HG02938 (cell line): ENCODE results near the gene CCR4.
"Not testable (repeated sequence)": the region's sequence is repeated elsewhere in the genome, so short reads cannot be mapped to it uniquely, and the experiment has no call there.

Experiments used
- ATAC-seq: cut with Tn5 transposase; IDR thresholded peaks from one replicate; pipeline ENCODE4 v1.9.1; 2021; ENCODE audit warnings: mild to moderate bottlenecking, moderate library complexity; ENCODE audit not compliant: unreplicated experiment

The CCR4 gene

GRCh38 chr3:32977861-32978260 is 26.4 kb downstream of the CCR4 start:
- ATAC-seq: no peak

GRCh38 chr3:32978331-32978730 is 26.9 kb downstream of the CCR4 start:
- no peak for ATAC-seq

GRCh38 chr3:32983124-32983523 is 31.7 kb downstream of the CCR4 start:
- no peak for ATAC-seq

GRCh38 chr3:32984918-32985317 is 33.5 kb downstream of the CCR4 start:
- not testable (repeated sequence) for ATAC-seq

DNA sequence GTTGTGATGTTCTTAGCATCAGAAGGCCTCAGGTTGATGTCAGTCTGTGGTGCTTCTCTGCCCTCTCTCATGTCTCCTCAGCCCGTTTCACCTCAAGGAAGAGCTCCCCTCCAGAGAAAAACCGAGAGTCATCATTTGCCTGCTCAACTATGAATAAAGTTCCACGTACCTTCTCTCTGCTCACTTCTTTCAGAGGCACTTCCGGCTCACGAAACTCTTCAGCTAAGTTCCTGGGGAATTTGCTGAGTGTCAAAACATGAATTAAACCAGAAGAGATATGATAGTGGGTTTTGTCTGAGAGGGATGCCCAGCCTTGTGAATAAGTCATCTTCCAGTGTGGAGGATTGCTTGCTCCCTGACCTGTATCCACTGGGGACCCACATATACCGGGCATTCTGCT is 37.7 kb downstream of the CCR4 start:
- no peak for ATAC-seq

- no peak for ATAC-seq
Observed at GRCh38 chr3:32990116-32990515, 38.7 kb downstream of the CCR4 start.

- no peak for ATAC-seq
Observed at GRCh38 chr3:32991781-32992180, 40.3 kb downstream of the CCR4 start.

DNA sequence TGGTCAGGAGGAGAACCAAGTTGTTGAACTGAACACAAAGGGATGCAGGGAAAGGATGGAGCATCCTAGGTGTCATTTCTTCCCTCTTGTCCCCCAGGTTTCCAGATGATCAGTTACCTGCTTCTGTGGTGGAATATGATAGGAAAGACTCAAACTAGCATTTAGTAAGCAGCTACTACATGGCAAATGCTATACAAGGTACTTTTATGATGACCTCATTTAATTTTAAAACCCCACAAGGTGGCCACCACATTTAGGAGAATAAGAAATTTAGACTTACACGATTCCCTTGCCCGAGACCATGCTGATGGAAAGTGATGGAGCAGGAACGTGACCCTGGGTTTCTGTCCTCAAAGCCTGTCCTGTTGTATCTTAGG is 40.9 kb downstream of the CCR4 start:
- peak; percentile 2 for ATAC-seq

- ATAC-seq: no peak
Observed at GRCh38 chr3:32994045-32994444, 42.6 kb downstream of the CCR4 start.

DNA sequence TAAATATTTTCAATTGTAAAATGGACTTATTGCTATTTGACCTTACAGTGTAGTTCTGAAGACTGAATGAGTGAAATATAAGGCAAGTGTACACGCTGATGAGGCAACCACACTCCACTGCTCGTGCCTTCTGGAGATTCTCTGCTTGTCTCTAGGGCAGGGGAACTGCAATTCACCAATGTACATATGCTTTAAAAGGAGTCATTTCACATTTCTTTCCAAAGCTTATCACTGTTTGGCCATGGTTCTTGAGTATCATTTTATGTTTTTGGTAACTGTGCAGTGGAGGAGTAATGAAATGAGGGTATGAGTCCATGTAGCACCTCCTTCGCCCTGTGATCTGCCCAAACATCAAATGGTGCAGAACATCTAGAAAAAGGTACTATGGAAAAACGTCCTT is 43.7 kb downstream of the CCR4 start:
- ATAC-seq: no peak

DNA sequence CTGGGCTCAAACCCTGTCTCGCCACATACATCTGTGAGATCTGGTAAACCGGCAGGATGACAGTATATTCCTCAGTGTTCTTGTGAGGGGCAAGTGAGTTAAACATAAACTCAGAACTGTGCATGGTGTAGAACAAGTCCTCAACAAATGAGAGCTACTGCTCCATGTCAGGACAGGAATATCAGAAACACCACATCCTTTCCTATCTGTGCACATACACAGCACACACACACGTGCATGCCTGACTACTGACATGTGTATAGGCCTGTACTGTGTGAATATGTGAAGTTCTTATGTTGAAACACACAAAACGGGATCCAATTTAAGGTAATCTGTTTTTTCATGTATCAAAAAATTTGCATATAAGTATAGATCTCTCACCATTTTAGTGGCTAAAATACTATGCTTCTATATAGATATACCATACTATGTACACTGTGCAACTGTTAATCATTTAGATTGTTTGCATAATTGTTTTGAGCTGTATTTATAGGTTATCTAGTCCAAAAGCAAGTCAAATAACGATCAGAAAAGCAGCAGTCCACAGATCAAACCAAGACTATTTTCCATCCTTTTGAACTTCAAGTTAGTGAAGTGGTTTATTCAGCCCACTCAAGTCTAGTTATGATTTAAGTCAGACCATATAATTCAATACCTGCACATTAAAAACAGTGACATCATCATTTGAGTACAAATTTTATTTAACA is 44.8 kb downstream of the CCR4 start:
- no peak for ATAC-seq

- ATAC-seq: no peak
Observed at GRCh38 chr3:32996755-32997091, 45.3 kb downstream of the CCR4 start.

DNA sequence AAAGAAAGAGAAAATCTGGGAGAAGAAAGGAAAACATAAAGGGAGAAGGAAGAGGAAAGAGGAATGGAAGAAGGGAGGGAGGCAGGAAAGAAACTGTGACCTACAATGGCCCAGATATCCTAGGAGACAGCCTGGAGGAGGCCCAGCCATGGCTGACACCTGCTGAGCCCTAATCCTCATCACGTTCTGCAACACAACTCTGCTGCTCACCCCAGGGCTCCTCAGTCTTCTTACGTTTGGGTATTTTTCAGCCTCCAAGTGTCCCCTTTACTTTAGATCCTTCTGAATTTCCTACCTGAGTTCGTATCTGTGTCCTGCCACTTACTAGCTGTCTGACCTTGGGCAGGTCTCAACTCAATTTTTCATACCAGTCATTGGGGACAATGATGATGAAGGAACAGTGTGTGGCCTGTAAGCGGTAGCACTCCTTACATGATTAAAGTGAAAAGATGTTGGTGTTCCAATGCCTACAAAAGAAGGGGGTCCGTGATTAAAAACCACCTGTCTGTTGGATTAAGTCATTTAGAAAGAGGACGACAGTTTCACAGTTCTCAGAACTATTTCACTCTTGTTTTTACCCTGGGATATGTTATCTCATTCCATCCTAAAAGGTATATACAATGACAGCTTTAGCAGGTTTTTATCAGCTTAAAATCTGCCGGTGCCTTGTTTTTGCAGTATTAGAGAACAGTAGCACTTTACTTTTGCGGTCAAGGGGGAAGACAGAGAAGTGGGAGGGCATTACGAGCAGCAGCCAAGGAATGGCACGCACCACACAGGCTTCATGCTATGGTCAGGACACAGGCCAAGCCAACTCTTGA is 47.4 kb downstream of the CCR4 start:
- ATAC-seq: no peak

- ATAC-seq: no peak
Observed at GRCh38 chr3:33000691-33001385, 49.4 kb downstream of the CCR4 start.

GRCh38 chr3:33001889-33002288 is 50.4 kb downstream of the CCR4 start:
- ATAC-seq: peak; percentile 84

- no peak for ATAC-seq
Observed at GRCh38 chr3:33003308-33003707, 51.9 kb downstream of the CCR4 start.

DNA sequence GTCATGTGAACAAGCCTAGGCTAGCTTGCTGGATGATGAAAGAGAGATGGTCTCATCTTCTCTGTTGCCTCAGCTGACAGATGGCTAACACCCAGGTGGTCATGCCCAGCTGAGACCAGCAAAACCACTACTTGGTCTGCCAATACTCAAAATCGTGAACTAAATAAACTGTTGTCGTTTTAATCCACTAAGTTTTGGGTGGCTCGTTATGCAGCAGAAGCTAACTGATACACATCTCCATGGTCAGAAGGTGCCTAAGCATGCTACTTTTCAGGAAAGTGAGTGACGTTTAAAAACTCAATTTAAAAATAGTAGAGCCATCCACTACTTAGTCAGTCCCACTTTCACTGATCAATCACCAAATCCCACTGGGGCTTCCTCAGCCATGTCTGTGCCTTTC is 52.8 kb downstream of the CCR4 start:
- ATAC-seq: no peak

DNA sequence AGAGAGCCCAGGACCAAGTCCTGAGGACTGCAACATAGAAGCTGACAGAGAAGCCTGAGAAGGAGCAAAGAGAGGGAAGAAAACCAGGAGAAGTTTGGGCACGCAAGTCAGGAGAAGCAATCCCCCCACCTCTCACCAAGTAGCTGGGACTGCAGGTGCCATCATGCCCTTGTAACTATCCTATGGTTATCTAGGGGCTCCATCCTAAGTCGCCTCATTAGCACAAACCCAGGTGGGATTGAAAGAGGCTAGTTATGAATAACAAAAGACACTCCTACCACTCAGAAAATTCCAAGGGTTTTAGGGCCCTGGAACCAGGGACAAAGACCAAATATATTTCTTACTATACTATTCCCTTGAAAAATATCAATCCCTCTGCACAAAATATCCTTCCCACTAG is 53.5 kb downstream of the CCR4 start:
- no peak for ATAC-seq
